Stimulated activated CD4-positive, alpha-beta T cell treated with anti-CD3 and anti-CD28 coated beads, Interleukin-2, amount 100 ng/mL, for 24 hours (primary cell): ENCODE measurements around the gene HCAR1.
"Not testable (repeated sequence)": the region's sequence is repeated elsewhere in the genome, so short reads cannot be mapped to it uniquely, and the experiment has no call there.

ENCODE experiments used
- DNase-seq, 2 donors: peaks; one replicate each; pipeline ENCODE4 v3.0.0-alpha.2; 2020

HCAR1 gene

GRCh38 chr12:122721057-122721545 is 9.5 kb downstream of the HCAR1 start:
- DNase-seq = no peak

GRCh38 chr12:122716658-122717057 is 14.0 kb downstream of the HCAR1 start, which contains the start of gene HCAR3:
TSS of gene HCAR3 (minus strand) at chr12:122716811. CDS start at chr12:122716737, 74 bp downstream.
- not testable (repeated sequence) for DNase-seq

- not testable (repeated sequence) for DNase-seq
Measured at GRCh38 chr12:122715211-122715610, 15.4 kb downstream of the HCAR1 start.

GRCh38 chr12:122713491-122714188 is 17.0 kb downstream of the HCAR1 start:
- DNase-seq = not testable (repeated sequence)

- DNase-seq = not testable (repeated sequence)
Measured at GRCh38 chr12:122711266-122711665, 19.4 kb downstream of the HCAR1 start.

- not testable (repeated sequence) for DNase-seq
Measured at GRCh38 chr12:122710341-122710740, 20.3 kb downstream of the HCAR1 start.

DNA sequence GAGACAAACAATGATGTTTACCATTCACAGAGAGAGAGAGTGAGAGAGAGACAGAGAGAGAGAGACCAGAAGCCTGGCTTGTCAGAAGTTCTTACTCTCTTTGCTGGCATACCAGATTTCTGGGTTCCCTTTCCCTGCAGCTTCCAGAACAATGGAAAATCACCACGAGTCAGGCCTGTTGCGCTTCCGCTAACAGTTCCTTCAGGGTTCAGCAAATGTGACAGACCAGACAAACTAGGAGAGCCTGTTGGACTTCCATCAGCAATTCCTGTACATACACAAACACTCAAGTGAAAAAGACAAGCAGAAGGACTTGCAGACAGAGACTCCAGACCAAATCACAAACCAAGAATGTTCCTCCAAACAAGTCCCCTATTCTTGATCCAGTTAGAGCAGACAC is 21.4 kb downstream of the HCAR1 start:
- DNase-seq = not testable (repeated sequence)

DNA sequence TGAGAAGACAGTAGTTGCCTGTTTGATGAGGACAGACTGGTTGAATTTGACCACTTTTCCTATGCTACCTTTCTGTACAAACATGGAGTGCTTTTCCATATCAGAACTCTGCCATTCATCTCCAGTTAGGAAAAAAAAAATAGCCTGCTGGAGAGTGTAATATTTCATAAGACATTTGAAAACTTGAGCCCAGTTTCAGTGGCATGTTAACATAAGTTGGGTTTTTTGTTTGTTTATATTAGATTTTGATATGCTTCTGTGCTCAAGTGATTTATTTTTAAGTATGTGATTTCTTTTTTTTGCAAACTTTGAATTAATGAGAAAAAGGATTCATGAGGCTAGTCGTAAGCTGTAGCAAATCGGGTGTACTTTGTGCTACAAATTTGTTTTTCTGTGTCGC is 26.8 kb downstream of the HCAR1 start:
- not testable (repeated sequence) for DNase-seq

DNA sequence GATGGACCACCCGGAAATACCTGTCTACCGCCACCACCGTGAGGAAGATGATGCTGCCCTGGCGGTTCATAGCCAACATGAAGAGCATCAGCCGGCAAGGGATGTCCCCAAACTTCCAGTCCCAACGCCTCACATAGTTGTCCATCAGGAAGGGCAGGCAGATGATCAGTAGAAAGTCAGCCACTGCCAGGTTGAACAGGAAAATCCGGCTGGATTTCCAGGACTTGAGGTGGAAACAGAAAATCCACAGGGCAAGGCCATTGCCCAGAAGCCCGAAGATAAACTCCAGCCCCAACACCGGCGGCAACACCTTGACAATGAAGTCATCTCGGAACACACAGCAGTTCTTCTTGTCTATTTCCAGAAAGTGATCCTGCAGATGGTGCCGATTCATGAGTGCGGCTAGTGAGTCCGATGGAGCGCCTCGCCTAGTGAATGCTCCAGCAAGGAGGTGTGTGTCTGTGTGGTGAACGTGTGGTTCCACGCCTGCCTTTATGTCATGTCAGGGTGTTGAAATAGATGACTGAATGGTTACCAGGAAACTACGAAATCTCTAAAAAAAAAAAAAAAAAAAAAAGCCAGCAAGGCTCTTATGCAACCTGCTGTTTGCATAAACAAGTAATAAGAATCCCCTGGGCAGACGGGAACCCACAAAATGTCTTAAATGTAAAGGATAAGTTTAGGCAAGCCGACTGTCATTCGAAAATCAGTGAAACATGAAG is 27.6 kb downstream of the HCAR1 start, which contains the start of gene HCAR2:
TSS of gene HCAR2 (minus strand) at position 468 of the 722 bp plus-strand sequence. CDS start at position 394, 74 bp downstream.
- not testable (repeated sequence) for DNase-seq

DNA sequence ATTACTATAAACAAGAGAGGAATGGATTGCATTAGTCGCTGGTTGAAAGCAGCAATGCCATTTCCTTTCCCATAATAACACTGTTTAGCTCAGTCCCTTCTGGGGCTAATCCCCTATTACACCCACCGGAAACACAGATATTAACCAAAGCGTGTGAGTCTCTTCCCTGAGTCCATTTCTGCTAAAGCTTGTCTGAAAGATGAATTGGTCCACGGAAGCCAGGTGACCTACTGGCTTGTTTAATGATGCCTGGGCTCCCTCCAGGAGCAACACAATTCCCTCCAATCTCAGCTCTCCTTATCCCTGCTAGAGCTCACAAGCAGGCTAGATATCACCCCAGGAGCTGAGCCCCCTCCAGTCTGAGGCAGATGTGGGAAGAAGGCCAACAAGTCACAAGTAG is 29.2 kb downstream of the HCAR1 start:
- not testable (repeated sequence) for DNase-seq

DNA sequence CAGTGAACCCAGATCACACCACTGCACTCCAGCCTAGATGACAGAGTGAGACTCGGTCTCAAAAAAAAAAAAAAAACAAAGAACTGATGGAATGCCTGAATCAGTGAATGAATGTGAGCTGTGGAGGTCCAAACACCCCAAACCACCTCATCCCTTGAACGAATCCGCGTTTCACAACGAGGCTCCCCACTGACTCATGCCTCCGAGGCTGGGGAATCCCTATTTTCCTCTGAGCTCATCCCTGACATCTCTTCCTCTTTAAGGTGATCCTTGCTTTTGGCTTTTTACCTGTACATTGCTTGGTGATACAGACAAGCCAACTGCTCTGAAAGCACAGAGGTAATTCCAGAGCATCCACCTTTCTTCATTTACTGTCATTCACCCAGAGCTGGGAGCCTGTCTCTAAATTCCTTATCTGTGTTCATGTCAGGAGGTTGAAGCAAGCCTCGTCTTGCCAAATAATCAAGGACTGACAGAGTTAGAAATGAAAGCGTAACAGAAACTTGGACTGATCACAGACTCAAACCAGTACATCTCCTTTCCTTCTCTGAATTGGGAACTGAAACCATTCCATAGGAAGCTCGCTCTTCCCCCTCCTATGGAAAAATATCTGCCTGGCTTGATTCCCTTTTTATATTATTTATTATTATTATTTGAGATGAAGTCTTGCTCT is 30.5 kb downstream of the HCAR1 start:
- DNase-seq = not testable (repeated sequence)

GRCh38 chr12:122696922-122697321 is 33.7 kb downstream of the HCAR1 start:
- DNase-seq = not testable (repeated sequence)

- DNase-seq = no peak
Measured at GRCh38 chr12:122691566-122691965, 39.1 kb downstream of the HCAR1 start.

- DNase-seq = no peak
Measured at GRCh38 chr12:122688291-122688690, 42.4 kb downstream of the HCAR1 start.

- DNase-seq = no peak
Measured at GRCh38 chr12:122687086-122687485, 43.6 kb downstream of the HCAR1 start.

DNA sequence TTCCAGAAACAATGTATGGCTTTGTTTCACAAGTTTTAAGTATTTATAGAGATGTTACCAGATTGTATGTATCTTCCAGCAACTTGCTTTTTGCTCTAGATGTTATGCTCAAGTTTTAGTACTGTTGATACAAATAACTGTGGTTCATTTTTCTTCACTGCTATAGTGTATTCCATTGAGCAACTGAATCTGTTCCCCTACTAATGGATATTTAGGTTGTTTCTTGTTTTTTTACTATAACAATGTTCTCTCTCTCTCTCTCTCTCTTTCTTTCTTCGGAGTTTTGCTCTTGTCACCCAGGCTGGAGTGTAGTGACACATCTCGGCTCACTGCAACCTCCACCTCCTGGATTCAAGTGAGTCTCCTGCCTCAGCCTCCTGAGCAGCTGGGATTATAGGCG is 44.1 kb downstream of the HCAR1 start:
- no peak for DNase-seq

DNA sequence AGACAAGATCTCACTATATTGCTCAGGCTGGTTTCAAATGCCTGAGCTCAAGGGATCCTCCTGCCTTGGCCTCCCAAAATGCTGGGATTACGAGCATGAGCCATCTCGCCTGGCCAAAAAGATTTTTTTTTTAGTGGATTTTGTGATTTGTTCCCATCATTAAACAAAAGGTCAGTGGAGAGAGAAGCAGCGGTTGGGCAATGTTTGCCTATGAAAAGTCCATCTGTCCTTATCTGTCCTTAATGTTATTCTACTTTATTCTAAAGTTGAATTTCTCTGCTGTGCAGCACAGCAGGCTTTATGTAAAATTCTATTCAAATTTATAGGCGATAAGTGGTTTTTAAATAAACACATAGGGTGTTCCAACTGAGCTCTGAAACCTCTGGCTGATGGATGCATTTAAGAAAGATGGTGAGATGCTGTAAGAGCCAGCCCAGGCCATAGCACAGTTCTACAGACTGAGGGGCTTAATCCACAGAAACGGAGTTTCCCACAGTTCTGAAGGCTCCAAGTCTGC is 46.3 kb downstream of the HCAR1 start:
- no peak for DNase-seq

- DNase-seq = no peak
Measured at GRCh38 chr12:122681814-122682213, 48.8 kb downstream of the HCAR1 start.

DNA sequence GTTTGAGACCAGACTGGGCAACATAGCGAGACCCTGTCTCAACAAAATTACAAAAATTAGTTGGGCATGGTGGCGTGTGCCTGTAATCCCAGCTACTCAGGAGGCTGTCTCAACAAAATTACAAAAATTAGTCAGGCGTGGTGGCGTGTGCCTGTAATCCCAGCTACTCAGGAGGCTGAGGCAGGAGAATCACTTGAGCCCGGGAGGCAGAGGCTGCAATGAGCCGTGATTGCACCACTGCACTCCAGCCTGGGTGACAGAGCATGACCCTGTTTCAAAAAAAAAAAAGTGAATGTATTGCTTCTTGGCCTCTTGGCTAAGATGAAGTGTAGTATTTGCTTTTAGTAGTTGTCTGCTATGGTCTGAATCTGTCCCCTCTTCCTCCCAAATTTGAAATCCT is 49.7 kb downstream of the HCAR1 start:
- not testable (repeated sequence) for DNase-seq

- DNase-seq = not testable (repeated sequence)
Measured at GRCh38 chr12:122676781-122677180, 53.9 kb downstream of the HCAR1 start.
